NCI-H345 (cell line): ENCODE measurements around the gene EPB41L2.
"Not testable (repeated sequence)": the region's sequence is repeated elsewhere in the genome, so short reads cannot be mapped to it uniquely, and the experiment has no call there.

ENCODE experiments used
- DNase-seq: peaks from one replicate; lab custom pipeline; 2025; lab: John Stamatoyannopoulos, UW

Gene EPB41L2

GRCh38 chr6:131063028-131063763 lies at the start of gene EPB41L2:
EPB41L2 (minus strand) TSS chr6:131063245; CDS start chr6:130956485, 106,760 bp downstream.
- peak; percentile 38 for DNase-seq

- DNase-seq, result no peak
Measured at GRCh38 chr6:131112249-131112648, 49.2 kb upstream of the EPB41L2 start.

GRCh38 chr6:131107151-131107550 lies 44.1 kb upstream of the EPB41L2 start:
- DNase-seq, result no peak

- no peak for DNase-seq
Measured at GRCh38 chr6:131103901-131104300, 40.9 kb upstream of the EPB41L2 start.

- no peak for DNase-seq
Measured at GRCh38 chr6:131103296-131103695, 40.3 kb upstream of the EPB41L2 start.

- DNase-seq, result no peak
Measured at GRCh38 chr6:131101911-131102680, 39.1 kb upstream of the EPB41L2 start.

- no peak for DNase-seq
Measured at GRCh38 chr6:131096786-131097185, 33.7 kb upstream of the EPB41L2 start.

GRCh38 chr6:131093334-131093733 lies 30.3 kb upstream of the EPB41L2 start:
- no peak for DNase-seq

- not testable (repeated sequence) for DNase-seq
Measured at GRCh38 chr6:131091944-131092343, 28.9 kb upstream of the EPB41L2 start.

GRCh38 chr6:131090339-131090738 lies 27.3 kb upstream of the EPB41L2 start:
- DNase-seq, result not testable (repeated sequence)

- DNase-seq, result no peak
Measured at GRCh38 chr6:131084982-131085381, 21.9 kb upstream of the EPB41L2 start.

- DNase-seq, result no peak
Measured at GRCh38 chr6:131083687-131084086, 20.6 kb upstream of the EPB41L2 start.

- DNase-seq, result no peak
Measured at GRCh38 chr6:131082335-131082734, 19.3 kb upstream of the EPB41L2 start.

GRCh38 chr6:131080084-131080483 lies 17.0 kb upstream of the EPB41L2 start:
- DNase-seq, result no peak

- DNase-seq, result no peak
Measured at GRCh38 chr6:131073577-131073976, 10.5 kb upstream of the EPB41L2 start.

GRCh38 chr6:131070061-131070460 lies 7.0 kb upstream of the EPB41L2 start:
- DNase-seq, result no peak

- no peak for DNase-seq
Measured at GRCh38 chr6:131068165-131068564, 5.1 kb upstream of the EPB41L2 start.

- DNase-seq, result no peak
Measured at GRCh38 chr6:131067521-131067920, 4.5 kb upstream of the EPB41L2 start.

GRCh38 chr6:131065824-131066171 lies 2.8 kb upstream of the EPB41L2 start:
- no peak for DNase-seq

GRCh38 chr6:131065112-131065823 lies 2.2 kb upstream of the EPB41L2 start:
- no peak for DNase-seq

- DNase-seq, result no peak
Measured at GRCh38 chr6:131063764-131064272, 773 bp upstream of the EPB41L2 start.

GRCh38 chr6:131062241-131063027 lies 611 bp downstream of the EPB41L2 start:
- no peak for DNase-seq
